HEK293T (cell line): Measurements from ENCODE around the gene S100A9.

Experiments
- CTCF ChIA-PET: fragments of 350-600 bp; formaldehyde crosslinking; extraction: SDS; loops from one replicate; lab custom pipeline; 2021; ENCODE audit warnings: antibody characterized with exemption, inconsistent platforms; lab: Yijun Ruan, JAX
- POLR2A ChIA-PET: fragments of 350-600 bp; formaldehyde crosslinking; extraction: SDS; loops from one replicate; lab custom pipeline; 2020; ENCODE audit warnings: antibody characterized with exemption, inconsistent platforms; lab: Yijun Ruan, JAX
- DNase-seq: peaks from one replicate; pipeline ENCODE4 v3.0.0; 2012; ENCODE audit warnings: mixed read lengths; ENCODE audit errors: extremely low spot score
- ARNT ChIP-seq: fragments of 450-650 bp; IDR thresholded peaks from 2 replicates; pipeline ENCODE4 v1.6.1; 2017; ENCODE audit warnings: mild to moderate bottlenecking
- BHLHE40 ChIP-seq: fragments of 450-650 bp; IDR thresholded peaks from 2 replicates; pipeline ENCODE4 v1.6.1; 2016; ENCODE audit warnings: mild to moderate bottlenecking, moderate library complexity, borderline replicate concordance
- CTBP1 ChIP-seq: fragments of 450-650 bp; IDR thresholded peaks from 2 replicates; pipeline ENCODE4 v1.6.1; 2016; ENCODE audit warnings: borderline replicate concordance
- ELF4 ChIP-seq: fragments of 450-650 bp; IDR thresholded peaks from 2 replicates; pipeline ENCODE4 v1.6.1; 2017; ENCODE audit warnings: antibody characterized with exemption
- FOXA1 ChIP-seq: fragments of 450-650 bp; IDR thresholded peaks from 2 replicates; pipeline ENCODE4 v1.6.1; 2016; ENCODE audit warnings: mild to moderate bottlenecking
- FOXK2 ChIP-seq: fragments of 450-650 bp; IDR thresholded peaks from 2 replicates; pipeline ENCODE4 v1.6.1; 2016; ENCODE audit warnings: mild to moderate bottlenecking
- FOXM1 ChIP-seq: fragments of 450-650 bp; IDR thresholded peaks from 2 replicates; pipeline ENCODE4 v1.6.1; 2017; ENCODE audit warnings: mild to moderate bottlenecking, borderline replicate concordance
- HDGF ChIP-seq: fragments of 450-650 bp; IDR thresholded peaks from 2 replicates; pipeline ENCODE4 v1.6.1; 2017; ENCODE audit warnings: antibody characterized with exemption, borderline replicate concordance
- L3MBTL2 ChIP-seq: fragments of 450-650 bp; conservative IDR thresholded peaks from 2 replicates; pipeline ENCODE4 v1.6.1; 2016; ENCODE audit warnings: mild to moderate bottlenecking
- LEF1 ChIP-seq: fragments of 450-650 bp; IDR thresholded peaks from 2 replicates; pipeline ENCODE4 v1.6.1; 2017; ENCODE audit warnings: mild to moderate bottlenecking, borderline replicate concordance
- NFRKB ChIP-seq: fragments of 450-650 bp; IDR thresholded peaks from 2 replicates; pipeline ENCODE4 v1.6.1; 2016; ENCODE audit warnings: mild to moderate bottlenecking, moderate library complexity
- PKNOX1 ChIP-seq: fragments of 450-650 bp; IDR thresholded peaks from 2 replicates; pipeline ENCODE4 v1.6.1; 2016
- SP1 ChIP-seq: fragments of 450-650 bp; IDR thresholded peaks from 2 replicates; pipeline ENCODE4 v1.6.1; 2017
- SUZ12 ChIP-seq: fragments of 450-650 bp; IDR thresholded peaks from 2 replicates; pipeline ENCODE4 v1.6.1; 2016; ENCODE audit warnings: mild to moderate bottlenecking
- TARDBP ChIP-seq: fragments of 450-650 bp; IDR thresholded peaks from 2 replicates; pipeline ENCODE4 v1.6.1; 2016
- ZNF384 ChIP-seq: fragments of 450-650 bp; IDR thresholded peaks from 2 replicates; pipeline ENCODE4 v1.6.1; 2016

Gene S100A9

GRCh38 chr1:153397924-153398651 is 40.4 kb downstream of the S100A9 start:
- POLR2A ChIA-PET = no interaction called here
- CTCF ChIA-PET = no interaction called here
- TF ChIP-seq FOXK2 (no peak), ELF4 (no peak), ARNT (no peak), HDGF (no peak)
- DNase-seq = no peak

- ChIA-PET CTCF (no interaction called here), POLR2A (no interaction called here)
- no peak for DNase-seq
- no peak for TF ChIP-seq FOXA1
- no peak for TF ChIP-seq SUZ12
- no peak for TF ChIP-seq ZNF384
- TF ChIP-seq FOXK2 = no peak
- no peak for TF ChIP-seq TARDBP
- TF ChIP-seq NFRKB = no peak
- no peak for TF ChIP-seq SP1
- TF ChIP-seq HDGF = no peak
- TF ChIP-seq ARNT = no peak
- TF ChIP-seq L3MBTL2 = no peak
- no peak for TF ChIP-seq FOXM1
- no peak for TF ChIP-seq LEF1
- TF ChIP-seq PKNOX1 = no peak
Observed at GRCh38 chr1:153399401-153400055, 41.9 kb downstream of the S100A9 start.

GRCh38 chr1:153400244-153400643 is 42.6 kb downstream of the S100A9 start:
- ChIA-PET POLR2A (no interaction called here), CTCF (no interaction called here)
- DNase-seq = no peak
- no peak for TF ChIP-seq PKNOX1
- no peak for TF ChIP-seq FOXK2
- TF ChIP-seq TARDBP = no peak
- TF ChIP-seq ZNF384 = no peak
- no peak for TF ChIP-seq HDGF
- no peak for TF ChIP-seq FOXM1
- no peak for TF ChIP-seq SUZ12
- no peak for TF ChIP-seq SP1
- TF ChIP-seq ARNT = no peak
- TF ChIP-seq FOXA1 = no peak
- TF ChIP-seq NFRKB = no peak
- no peak for TF ChIP-seq CTBP1
- no peak for TF ChIP-seq LEF1
- TF ChIP-seq L3MBTL2 = no peak
- TF ChIP-seq BHLHE40 = no peak
- no peak for TF ChIP-seq ELF4

GRCh38 chr1:153401461-153401860 is 43.8 kb downstream of the S100A9 start:
- ChIA-PET CTCF (no interaction called here), POLR2A (no interaction called here)
- DNase-seq = no peak
- no peak for TF ChIP-seq ELF4
- TF ChIP-seq NFRKB = no peak
- TF ChIP-seq SUZ12 = no peak
- TF ChIP-seq TARDBP = no peak
- TF ChIP-seq BHLHE40 = no peak
- no peak for TF ChIP-seq L3MBTL2
- no peak for TF ChIP-seq PKNOX1
- TF ChIP-seq FOXA1 = no peak
- no peak for TF ChIP-seq SP1
- no peak for TF ChIP-seq HDGF
- TF ChIP-seq ZNF384 = no peak

- TF ChIP-seq ZNF384 (no peak), SP1 (no peak), LEF1 (no peak), FOXM1 (no peak), BHLHE40 (no peak), FOXK2 (no peak), TARDBP (no peak), L3MBTL2 (no peak), CTBP1 (no peak), PKNOX1 (no peak), ELF4 (no peak), SUZ12 (no peak), ARNT (no peak), HDGF (no peak), NFRKB (no peak), FOXA1 (no peak)
- DNase-seq = no peak
- POLR2A ChIA-PET = no interaction called here
- CTCF ChIA-PET = interaction anchor here (1.1 kb wide), 1 partner anchor 92 kb away, joined by 3 read pairs; no protein-coding TSS in a partner anchor
Observed at GRCh38 chr1:153402226-153402625, 44.6 kb downstream of the S100A9 start.
